Cortex of kidney (tissue), 1 donor: ENCODE results near the gene TDRD7.

Source experiments
- DNase-seq: peaks from one replicate; lab custom pipeline; 2025; lab: John Stamatoyannopoulos, UW

The TDRD7 gene

GRCh38 chr9:97527626-97528528 lies 116.0 kb downstream of the TDRD7 start:
- no peak for DNase-seq

GRCh38 chr9:97528529-97529230 lies 116.8 kb downstream of the TDRD7 start:
- no peak for DNase-seq

GRCh38 chr9:97529363-97530076 lies 117.6 kb downstream of the TDRD7 start:
- DNase-seq, result no peak

- no peak for DNase-seq
These were observed 120.0 kb downstream of the TDRD7 start for GRCh38 chr9:97531888-97532376.

- DNase-seq, result no peak
These were observed 122.3 kb downstream of the TDRD7 start for GRCh38 chr9:97534185-97534584.

- no peak for DNase-seq
These were observed 123.2 kb downstream of the TDRD7 start for GRCh38 chr9:97534961-97535594.

- no peak for DNase-seq
These were observed 123.9 kb downstream of the TDRD7 start for GRCh38 chr9:97535771-97536170.

- no peak for DNase-seq
These were observed 124.6 kb downstream of the TDRD7 start for GRCh38 chr9:97536480-97536879.

GRCh38 chr9:97543561-97543960 lies 131.7 kb downstream of the TDRD7 start:
- no peak for DNase-seq

- DNase-seq, result no peak
These were observed 133.6 kb downstream of the TDRD7 start for GRCh38 chr9:97545486-97545885.
